SK-N-SH (cell line): ENCODE measurements around the gene UNC13B.

Experiments
- EP300 ChIP-seq, 2 experiments: IDR thresholded peaks; 2 replicates each; pipeline versions ENCODE4 v1.4.0 to v1.6.1; 2012; ENCODE audit warnings: borderline replicate concordance in 1 of 2, low read depth in 1 of 2, low read length in 1 of 2
- EZH2phosphoT487 ChIP-seq: fragments of 200-600 bp; sonication (generic); IDR thresholded peaks from 2 replicates; pipeline ENCODE4 v1.6.1; 2017; ENCODE audit warnings: low read depth, mixed run types, mild to moderate bottlenecking, antibody characterized with exemption, moderate library complexity, borderline replicate concordance
- FOXJ3 ChIP-seq: sonication (generic); formaldehyde crosslinking; IDR thresholded peaks from 2 replicates; pipeline ENCODE4 v1.5.1; 2020; ENCODE audit warnings: mild to moderate bottlenecking, missing genetic modification reagents
- MEF2A ChIP-seq: IDR thresholded peaks from 2 replicates; pipeline ENCODE4 v1.4.0; 2012; ENCODE audit warnings: low read depth, borderline replicate concordance
- NFIC ChIP-seq: IDR thresholded peaks from 2 replicates; pipeline ENCODE4 v1.4.0; 2012; ENCODE audit warnings: borderline replicate concordance
- POLR2AphosphoS5 ChIP-seq: IDR thresholded peaks from 2 replicates; pipeline ENCODE4 v1.6.1; 2012; ENCODE audit warnings: low read depth, low read length
- TEAD4 ChIP-seq: IDR thresholded peaks from 2 replicates; pipeline ENCODE4 v1.4.0; 2012; ENCODE audit warnings: mild to moderate bottlenecking, borderline replicate concordance; ENCODE audit not compliant: insufficient read depth
- YY1 ChIP-seq: IDR thresholded peaks from 2 replicates; pipeline ENCODE4 v1.4.0; 2012; ENCODE audit warnings: low read depth, mild to moderate bottlenecking
- TF ChIP-seq, protein P1 (sequence below): fragments of 200-600 bp; sonication (generic); IDR thresholded peaks from 2 replicates; pipeline ENCODE4 v1.6.1; 2017; ENCODE audit warnings: antibody characterized with exemption, mild to moderate bottlenecking, moderate library complexity
- TF ChIP-seq, protein P2 (sequence below): IDR thresholded peaks from 2 replicates; pipeline ENCODE4; 2012
- TF ChIP-seq, protein P3 (sequence below): IDR thresholded peaks from 2 replicates; pipeline ENCODE4 v1.6.1; 2012; ENCODE audit warnings: mild to moderate bottlenecking, low read depth, low read length, moderate library complexity

DNA sequence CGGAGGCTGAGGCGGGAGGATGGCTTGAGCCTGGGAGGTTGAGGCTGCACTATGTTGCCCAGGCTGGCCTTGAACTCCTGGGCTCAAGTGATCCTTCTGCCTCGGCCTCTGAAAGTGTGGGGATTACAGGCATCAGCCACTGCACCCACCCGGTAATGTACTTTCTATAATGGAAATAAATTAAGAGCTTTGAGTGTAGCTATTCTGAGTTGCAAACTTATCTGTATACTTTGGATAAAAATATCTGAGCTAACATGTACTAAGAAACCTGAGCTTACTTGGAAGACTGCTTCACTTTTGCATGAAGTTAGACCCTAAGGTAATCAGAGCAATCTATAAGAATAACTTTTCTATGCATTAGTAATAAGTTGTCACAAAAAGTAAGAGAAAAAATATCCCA is 50.0 kb downstream of the UNC13B start:
- no peak for TF ChIP-seq EP300 (IDR thresholded peaks at IDR 0.05; ENCODE audit: borderline replicate concordance in 1 of 2, low read depth in 1 of 2, low read length in 1 of 2)
- no peak for TF ChIP-seq YY1
- no peak for TF ChIP-seq FOXJ3 (CRISPR knock-in tag)
- TF ChIP-seq MEF2A, result no peak
- TF ChIP-seq, protein P1, sequence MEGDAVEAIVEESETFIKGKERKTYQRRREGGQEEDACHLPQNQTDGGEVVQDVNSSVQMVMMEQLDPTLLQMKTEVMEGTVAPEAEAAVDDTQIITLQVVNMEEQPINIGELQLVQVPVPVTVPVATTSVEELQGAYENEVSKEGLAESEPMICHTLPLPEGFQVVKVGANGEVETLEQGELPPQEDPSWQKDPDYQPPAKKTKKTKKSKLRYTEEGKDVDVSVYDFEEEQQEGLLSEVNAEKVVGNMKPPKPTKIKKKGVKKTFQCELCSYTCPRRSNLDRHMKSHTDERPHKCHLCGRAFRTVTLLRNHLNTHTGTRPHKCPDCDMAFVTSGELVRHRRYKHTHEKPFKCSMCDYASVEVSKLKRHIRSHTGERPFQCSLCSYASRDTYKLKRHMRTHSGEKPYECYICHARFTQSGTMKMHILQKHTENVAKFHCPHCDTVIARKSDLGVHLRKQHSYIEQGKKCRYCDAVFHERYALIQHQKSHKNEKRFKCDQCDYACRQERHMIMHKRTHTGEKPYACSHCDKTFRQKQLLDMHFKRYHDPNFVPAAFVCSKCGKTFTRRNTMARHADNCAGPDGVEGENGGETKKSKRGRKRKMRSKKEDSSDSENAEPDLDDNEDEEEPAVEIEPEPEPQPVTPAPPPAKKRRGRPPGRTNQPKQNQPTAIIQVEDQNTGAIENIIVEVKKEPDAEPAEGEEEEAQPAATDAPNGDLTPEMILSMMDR, result no peak
- TF ChIP-seq POLR2AphosphoS5, result no peak
- TF ChIP-seq, protein P2, sequence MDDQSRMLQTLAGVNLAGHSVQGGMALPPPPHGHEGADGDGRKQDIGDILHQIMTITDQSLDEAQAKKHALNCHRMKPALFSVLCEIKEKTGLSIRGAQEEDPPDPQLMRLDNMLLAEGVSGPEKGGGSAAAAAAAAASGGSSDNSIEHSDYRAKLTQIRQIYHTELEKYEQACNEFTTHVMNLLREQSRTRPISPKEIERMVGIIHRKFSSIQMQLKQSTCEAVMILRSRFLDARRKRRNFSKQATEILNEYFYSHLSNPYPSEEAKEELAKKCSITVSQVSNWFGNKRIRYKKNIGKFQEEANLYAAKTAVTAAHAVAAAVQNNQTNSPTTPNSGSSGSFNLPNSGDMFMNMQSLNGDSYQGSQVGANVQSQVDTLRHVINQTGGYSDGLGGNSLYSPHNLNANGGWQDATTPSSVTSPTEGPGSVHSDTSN, result no peak
- TF ChIP-seq NFIC, result no peak
- no peak for TF ChIP-seq EZH2phosphoT487
- TF ChIP-seq, protein P3, sequence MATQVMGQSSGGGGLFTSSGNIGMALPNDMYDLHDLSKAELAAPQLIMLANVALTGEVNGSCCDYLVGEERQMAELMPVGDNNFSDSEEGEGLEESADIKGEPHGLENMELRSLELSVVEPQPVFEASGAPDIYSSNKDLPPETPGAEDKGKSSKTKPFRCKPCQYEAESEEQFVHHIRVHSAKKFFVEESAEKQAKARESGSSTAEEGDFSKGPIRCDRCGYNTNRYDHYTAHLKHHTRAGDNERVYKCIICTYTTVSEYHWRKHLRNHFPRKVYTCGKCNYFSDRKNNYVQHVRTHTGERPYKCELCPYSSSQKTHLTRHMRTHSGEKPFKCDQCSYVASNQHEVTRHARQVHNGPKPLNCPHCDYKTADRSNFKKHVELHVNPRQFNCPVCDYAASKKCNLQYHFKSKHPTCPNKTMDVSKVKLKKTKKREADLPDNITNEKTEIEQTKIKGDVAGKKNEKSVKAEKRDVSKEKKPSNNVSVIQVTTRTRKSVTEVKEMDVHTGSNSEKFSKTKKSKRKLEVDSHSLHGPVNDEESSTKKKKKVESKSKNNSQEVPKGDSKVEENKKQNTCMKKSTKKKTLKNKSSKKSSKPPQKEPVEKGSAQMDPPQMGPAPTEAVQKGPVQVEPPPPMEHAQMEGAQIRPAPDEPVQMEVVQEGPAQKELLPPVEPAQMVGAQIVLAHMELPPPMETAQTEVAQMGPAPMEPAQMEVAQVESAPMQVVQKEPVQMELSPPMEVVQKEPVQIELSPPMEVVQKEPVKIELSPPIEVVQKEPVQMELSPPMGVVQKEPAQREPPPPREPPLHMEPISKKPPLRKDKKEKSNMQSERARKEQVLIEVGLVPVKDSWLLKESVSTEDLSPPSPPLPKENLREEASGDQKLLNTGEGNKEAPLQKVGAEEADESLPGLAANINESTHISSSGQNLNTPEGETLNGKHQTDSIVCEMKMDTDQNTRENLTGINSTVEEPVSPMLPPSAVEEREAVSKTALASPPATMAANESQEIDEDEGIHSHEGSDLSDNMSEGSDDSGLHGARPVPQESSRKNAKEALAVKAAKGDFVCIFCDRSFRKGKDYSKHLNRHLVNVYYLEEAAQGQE, result no peak
- TF ChIP-seq TEAD4, result no peak
